Globus pallidus (tissue), 1 donor: ENCODE data around the gene GPR142.

Experiments
- DNase-seq: peaks from one replicate; pipeline ENCODE4 v3.0.0-alpha.2; 2015; ENCODE audit warnings: low spot score

Gene GPR142

DNA sequence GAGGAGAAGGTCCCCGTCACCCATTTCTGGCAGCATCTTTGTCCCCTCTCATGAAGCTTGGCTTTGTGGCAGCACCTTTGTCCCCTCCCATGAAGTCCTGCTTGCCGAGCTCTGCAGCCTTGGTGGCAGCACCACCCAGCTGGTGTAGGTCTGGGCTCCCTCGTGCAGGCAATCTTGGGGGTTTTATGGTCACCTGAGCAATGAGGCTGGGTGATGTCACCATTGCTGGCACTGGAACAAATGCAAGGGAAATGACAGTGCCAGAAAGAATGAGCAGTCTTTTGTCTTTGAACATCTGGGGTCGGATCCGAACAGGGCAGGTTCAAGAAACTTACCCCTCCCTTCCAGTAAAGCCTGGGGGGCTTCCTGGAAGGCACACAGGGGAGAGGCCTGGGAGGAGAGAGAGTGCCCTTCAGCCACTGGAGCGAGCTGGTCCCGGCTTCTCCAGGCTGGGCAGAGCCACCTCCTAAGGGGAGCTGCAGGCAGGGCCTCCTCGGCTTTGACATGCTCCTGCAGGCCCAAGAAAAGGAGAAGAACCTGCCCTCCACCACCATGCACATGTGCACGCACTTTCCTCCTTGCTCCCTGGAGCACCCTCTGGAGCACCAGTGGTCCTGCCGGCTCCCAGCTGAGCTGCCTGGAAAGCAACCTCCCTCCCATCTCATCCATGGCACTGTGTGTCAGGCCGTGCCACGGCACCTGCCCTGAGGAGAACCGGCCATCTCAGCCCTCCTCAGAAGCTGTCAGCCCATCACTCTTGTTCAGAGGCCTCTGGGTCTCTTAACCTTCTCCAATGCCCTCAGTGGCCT, 21.7 kb upstream of the GPR142 start:
- DNase-seq, result no peak

DNA sequence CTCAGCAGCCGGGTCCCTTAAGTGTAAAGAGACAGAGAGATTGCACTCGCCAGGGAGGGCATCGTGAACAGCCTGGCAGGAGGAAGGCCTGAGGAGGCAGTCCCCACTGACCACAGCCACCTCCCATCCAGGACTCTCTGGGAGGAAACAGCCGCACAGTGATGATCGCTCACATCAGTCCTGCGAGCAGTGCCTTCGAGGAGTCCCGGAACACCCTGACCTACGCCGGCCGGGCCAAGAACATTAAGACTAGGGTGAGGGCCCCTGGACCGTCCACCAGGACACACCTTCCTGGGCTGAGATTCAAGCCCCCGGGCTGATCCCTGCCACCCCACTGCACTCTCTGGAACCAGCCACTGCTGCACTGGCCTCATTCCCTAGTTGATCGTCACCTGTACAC, 19.7 kb upstream of the GPR142 start:
- no peak for DNase-seq

DNA sequence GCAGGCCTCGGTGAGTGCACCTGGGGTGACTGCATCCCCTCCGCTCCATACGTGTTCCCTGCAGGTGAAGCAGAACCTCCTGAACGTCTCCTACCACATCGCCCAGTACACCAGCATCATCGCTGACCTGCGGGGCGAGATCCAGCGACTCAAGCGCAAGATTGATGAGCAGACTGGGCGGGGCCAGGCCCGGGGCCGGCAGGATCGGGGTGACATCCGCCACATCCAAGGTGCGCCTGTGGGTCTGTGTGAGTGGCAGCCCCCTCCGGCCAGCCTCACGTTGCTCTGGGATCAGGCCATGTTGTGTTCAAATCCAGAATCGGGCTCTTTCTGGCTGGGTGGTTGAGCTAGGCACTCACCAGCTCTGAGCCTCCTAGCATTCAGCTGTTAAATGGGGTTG, 18.2 kb upstream of the GPR142 start:
- no peak for DNase-seq

DNA sequence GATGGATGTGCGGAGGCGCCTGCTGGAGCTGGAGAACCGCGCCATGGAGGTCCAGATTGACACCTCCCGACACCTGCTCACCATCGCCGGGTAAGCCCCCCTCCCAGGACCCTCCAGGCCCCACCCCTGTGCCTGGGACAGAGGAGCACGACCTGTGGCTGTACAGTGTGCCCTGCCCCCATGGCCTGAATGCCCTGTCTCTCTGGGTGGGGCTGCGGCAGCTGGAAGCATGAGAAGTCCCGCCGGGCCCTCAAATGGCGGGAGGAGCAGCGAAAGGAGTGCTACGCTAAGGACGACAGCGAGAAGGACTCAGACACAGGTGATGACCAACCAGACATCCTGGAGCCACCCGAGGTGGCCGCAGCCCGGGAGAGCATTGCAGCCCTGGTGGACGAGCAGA, 16.8 kb upstream of the GPR142 start:
- no peak for DNase-seq

DNA sequence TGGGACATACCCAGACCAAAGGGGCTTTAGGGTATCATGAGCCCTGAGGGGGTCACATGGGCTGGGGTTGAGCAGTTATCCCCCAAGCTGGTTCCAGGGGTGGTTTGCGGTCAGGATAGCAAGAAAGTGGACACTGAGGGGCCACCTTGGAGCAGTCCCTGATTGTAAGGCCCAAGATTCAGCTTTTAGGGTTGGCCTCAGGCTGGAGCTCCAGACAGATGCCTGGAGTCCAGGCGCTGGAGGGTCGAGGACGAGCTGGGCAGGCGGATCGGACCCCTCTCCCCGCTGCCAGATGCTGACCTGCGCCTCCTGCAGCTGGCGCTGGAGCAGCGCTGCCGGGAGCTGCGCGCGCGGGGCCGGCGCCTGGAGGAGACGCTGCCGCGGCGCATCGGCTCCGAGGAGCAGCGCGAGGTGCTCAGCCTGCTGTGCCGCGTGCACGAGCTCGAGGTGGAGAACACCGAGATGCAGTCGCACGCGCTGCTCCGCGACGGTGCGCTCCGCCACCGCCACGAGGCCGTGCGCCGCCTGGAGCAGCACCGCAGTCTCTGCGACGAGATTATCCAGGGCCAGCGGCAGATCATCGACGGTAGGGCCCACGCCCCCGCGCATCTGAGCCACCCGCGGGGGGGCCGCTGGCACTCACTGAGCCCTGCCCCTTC, 15.6 kb upstream of the GPR142 start:
- no peak for DNase-seq

DNA sequence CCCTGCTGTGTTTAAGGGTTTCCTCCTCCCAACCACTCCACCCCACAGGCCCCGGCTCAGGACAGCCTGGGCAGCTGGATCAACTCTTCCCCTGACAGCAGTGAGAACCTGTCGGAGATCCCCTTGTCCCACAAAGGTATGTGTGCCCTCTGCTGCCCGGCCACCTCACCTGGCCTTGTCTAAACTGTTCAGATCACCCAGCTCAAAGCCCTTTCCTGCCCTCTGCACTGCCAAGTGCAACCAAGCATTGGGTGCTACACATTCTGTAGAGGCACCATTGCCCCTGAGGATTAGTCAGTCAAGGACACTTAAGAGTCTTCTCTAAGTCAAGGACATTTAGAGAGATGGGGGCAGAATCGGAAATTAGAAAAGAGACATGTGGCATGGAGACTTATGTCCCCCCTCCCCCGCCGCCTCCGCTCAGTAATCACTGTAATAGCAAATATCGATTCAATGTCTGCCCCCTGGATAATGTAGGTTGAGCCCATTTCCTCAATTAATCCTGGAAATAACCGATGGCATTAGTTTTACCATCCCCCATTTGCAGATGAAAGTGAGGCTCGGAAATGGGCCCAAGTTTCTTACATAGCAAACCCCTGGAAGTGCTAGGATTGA, 13.8 kb upstream of the GPR142 start:
- DNase-seq, result no peak

DNA sequence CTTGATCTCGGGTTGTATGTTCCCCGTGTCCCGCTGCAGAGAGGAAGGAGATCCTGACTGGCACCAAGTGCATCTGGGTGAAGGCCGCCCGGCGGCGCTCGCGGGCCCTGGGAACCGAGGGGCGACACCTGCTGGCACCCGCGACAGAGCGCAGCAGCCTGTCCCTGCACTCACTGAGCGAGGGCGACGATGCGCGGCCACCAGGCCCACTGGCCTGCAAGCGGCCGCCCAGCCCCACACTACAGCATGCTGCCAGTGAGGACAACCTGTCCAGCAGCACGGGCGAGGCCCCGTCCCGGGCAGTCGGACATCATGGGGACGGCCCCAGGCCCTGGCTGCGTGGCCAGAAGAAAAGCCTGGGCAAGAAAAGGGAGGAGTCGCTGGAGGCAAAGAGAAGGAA, 13.2 kb upstream of the GPR142 start:
- no peak for DNase-seq

DNA sequence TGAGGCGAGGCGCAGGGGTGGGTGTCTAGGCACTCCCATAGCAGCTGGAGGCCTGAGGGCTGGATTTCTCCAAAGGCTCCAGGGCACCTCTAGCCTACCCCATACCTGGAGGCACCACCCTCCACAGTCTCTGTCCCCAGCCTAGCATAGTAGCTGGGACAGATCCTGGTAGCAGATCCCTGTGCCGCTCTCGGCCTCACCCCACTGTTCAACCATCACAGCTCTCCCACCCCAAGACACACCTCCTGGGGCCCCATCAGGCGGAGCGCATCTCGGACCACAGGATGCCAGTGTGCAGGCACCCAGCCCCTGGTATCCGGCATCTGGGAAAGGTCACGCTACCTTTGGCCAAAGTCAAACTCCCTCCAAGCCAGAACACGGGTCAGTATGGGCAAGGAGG, 12.7 kb upstream of the GPR142 start:
- no peak for DNase-seq

DNA sequence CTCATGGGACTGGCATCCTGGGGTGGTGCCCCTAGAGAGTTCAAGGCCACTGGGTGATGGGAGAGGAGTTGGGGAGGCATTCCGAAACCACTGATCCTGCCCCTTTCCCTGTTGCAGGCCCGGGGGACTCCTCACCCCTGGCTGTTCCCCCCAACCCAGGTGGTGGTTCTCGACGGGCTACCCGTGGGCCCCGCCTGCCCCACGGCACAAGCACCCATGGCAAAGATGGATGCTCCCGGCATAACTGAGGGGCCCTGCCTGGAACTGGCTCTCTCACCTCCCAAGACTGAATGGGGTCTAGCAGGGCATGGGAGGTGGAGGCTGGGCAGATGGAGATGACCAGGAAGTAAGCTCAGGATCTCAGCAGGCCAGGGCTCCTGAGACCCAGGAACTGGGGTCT, 12.2 kb upstream of the GPR142 start:
- no peak for DNase-seq

DNA sequence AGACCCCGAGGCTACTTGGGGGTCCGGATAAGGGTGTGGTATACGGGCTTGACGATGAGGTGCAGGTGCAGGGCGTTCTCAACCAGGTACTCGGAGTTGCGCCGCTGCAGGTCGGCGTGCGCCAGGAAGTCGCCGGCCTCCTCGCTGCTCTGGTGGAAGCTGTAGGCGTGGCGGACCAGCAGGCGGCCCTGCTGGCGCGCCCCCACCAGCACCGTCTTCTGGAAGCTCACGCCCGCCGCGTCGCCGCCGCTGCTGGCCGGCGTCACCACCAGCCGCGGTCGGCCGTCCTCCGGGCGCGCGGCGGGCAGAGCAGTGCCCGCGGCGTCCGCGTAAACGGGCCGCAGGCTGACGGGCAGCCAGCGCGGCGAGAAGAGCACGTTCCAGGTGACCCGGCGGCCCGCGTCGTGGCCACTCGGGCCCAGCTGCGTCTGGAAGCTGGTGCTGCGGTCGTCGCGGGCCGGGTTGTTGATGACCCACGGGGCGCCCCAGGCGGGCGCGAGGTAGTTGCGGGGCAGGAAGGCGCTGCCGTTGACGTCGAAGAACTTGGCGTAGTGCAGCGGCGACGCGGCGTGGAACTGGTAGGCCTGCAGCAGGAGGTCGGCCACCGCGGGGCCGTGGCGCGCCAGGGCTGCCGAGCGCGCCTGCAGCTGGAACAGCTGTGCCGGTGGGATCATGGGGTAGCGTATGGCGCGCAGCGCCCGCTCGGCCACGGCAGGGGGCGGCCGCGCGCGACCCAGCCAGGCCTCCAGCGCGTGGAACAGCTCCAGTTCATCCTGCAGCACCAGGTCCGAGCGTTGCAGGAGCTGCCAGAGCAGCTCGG, 10.4 kb upstream of the GPR142 start:
- DNase-seq, result no peak

DNA sequence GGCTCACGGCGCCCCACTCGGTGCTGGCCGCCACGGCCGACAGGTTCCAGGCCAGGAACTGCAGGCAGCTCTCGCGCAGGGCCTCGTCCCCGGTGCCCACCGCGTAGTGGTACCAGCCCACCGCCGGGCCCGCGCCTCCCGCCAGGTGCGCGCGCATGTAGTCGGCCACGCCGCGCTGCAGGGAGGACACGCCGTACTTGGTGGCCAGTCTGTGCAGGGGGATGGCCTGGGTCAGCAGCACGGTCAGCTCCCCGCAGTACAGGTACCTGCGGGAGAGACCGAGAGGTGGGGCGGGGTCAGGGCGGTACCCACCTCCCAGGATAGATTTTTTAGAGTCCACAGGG, 9.9 kb upstream of the GPR142 start:
- DNase-seq, result no peak

DNA sequence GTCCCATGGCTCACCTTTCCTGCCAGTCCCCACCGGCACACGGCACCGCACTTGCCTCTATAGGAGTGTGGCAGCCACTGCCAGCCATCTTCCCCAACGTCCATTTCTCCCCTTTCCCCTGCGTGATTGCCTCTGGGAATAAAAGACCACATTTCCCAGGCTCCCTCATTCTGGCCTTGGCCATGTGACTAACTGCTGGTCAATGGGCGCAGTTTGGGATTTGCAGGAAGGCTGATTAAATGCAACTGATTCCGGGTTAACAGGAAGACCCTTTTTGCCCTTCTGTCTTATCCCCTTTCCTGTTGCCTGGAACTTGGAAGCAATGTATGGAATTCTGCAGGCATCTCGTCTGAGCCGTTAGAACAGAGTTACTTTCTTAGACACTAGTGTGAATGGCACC, 8.6 kb upstream of the GPR142 start:
- DNase-seq, result no peak

DNA sequence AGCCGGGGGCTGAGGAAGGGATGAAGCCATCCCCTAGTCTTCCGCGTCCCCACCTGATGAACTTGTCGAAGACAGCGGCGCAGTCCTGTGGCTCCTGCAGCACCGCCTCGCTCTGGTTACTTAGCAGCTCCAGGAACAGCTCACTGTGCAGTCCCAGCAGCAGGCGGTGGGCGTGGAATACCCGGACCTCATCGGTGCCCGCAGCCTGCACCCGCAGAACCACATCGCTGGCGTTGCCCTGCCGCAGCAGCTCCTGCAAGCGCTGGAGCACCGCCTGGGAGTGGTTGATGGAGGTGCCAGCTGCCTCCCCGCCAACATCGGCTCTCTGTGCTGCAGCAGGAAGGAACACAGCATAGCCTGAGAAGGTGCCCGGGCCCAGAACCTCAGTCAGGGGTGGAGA, 7.4 kb upstream of the GPR142 start:
- DNase-seq, result no peak

DNA sequence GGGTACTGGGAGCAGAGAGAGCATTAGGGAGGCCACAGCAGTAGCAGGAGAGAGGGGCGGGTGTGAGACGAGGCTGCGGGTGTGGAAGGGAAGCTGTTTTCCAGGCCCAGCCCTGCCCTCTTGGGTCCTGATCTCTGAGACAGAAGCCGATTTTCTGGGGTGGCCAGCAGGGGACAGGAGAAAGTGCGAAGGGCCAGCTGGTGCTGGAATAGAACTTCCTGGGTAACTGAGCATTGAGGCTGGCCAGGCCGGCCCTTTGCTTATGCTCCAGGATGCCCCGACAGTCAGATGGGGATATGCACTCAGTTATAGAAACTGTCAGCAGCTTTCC, 6.4 kb upstream of the GPR142 start:
- DNase-seq, result no peak

DNA sequence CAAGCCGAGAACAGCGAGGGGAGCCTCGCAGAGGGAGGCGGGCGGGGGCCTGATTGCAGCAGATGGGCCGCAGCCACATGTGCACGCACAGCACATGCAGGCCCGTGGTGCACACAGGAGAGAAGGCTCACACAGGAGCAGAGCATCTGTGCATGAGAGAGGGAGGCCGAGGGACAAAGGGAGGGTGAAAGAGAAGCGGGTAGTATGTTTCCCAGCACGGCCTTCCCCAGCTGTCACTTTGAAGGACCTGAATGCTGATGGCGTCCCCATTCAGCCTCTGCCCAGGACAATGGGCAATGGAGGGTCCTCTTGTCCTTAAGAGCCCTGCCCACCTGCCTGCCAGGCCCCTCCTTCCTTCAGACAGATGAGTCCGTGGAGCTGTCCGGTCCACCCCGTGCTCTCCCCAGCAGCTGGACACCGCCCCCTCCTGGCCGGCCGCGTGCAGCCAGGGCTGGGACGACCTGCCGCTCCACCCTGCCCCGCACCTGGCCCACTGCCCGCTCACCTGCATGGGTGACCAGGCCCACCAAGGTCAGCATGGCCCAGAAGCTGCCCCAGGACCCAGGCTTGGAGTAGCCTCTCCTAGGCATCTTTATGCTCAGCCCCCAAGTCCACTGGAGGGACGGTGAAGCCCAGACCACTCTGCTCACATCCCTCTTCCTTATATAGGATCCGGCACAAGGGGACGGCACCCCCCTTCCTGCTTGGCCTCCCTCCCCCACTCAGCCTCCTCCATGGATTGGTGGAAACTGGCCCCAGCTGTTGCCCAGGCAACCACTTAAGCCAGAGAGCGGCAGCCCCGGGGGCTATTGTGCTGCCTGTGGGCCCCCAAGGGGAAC, 5.9 kb upstream of the GPR142 start, which contains the start of gene BTBD17:
Gene BTBD17 (minus strand): TSS at position 639 of the 839 bp plus-strand sequence. CDS start 49 bp downstream, at position 590.
- DNase-seq, result peak; percentile 78

DNA sequence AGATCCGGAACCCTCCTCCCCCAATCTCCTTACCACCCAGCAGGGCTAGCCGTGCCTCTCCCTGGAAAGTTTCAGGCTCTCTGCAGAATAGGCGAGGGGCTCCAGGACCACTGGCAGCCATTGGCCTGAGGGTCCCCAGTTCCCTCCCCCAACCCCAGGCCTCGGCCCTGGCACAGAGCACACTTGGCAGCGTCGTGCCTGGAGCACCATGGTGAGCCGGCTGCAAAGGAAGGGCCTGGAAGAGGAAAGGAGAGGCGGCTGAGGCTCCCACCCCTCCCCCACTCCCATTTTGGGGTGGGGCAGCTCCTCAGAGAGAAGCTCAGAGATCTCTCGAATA, 5.3 kb upstream of the GPR142 start:
- no peak for DNase-seq

DNA sequence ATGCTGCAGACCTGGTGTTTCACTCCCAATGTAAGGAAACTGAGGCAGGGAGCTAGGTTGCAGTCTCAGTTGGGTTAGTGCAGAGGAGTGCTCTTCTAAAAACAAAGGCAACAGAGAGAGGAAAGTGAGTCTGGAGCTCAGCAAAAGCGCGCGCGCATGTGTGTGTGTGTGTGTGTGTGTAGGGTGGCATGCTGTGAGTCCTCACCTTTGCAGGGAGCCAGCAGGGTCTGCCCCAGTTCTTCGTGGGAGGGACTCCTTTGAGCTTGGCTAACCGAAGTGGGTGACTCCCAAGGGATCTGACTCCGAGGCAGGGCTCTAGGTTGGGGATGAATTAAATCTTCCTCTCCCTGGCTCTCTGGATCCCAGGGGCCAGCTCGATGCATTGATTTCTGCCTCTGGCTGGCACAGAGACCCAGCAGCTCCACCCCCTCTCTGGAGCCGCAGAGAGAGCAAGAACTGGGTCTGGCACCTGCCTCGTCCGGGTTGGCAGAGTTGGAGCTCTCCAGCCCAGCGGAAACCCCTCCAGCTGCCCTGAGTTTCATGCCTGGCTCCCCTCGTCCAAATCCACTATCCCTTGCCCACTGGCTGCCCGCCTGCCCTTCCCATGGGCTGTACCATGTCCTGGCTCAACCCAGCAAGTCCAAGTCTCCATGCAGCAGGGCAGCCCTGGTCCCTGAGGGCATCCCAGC, 4.4 kb upstream of the GPR142 start:
- DNase-seq, result peak; percentile 58

DNA sequence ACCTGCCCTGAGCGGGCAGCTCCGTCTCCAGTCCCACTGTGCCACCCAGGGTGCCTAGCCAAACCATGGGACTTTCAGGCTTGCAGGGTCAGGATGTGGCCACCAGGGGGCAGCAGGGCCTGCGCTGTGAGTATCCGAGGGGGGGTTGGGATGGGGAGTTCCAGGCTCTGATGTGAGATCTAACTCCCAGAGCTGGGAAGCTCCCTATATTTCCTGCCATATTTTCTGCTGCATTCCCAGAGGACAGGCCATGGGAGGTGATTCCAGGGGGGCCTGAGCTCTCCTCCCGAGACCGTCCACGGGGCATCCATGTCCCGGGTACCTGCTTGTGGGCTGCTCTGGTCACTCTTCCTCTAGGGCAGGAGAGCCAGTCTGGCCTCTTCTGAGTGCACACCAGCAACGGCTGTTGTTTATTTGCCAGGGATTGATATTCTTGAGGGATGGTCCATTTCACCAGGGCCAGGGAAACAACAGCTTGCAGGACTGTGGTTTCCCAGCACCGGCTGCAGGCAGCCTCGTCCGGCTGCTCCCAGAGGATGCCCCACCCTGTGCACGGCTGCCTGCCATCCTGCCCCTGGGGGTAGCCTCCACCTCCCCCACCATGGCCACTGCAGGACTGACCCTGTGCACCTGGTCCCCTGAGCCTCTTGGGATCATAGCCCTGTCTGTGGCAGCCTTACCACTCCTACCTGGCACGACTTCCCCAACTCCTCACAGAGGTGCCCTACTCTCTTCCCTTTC, 1.2 kb downstream of the GPR142 start:
- DNase-seq, result peak; percentile 81

DNA sequence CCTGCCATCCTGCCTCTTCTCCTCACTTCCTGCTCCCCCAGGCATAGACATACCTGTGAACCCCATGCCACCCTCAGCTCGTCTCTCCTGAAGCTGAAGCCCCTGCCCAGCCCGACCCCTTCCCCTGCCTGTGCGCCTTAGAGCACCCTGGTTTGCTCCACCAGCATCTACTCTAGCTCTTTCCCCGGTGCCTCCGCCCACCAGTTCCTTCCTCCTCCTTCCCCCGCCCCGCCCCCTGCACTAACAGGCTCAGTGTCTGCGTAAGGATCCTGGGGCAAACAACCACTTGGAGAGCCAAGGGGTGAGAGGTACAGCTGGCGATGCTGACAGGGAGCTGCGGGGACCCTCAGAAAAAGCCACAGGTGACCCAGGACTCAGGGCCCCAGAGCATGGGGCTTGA, 1.9 kb downstream of the GPR142 start:
- no peak for DNase-seq

DNA sequence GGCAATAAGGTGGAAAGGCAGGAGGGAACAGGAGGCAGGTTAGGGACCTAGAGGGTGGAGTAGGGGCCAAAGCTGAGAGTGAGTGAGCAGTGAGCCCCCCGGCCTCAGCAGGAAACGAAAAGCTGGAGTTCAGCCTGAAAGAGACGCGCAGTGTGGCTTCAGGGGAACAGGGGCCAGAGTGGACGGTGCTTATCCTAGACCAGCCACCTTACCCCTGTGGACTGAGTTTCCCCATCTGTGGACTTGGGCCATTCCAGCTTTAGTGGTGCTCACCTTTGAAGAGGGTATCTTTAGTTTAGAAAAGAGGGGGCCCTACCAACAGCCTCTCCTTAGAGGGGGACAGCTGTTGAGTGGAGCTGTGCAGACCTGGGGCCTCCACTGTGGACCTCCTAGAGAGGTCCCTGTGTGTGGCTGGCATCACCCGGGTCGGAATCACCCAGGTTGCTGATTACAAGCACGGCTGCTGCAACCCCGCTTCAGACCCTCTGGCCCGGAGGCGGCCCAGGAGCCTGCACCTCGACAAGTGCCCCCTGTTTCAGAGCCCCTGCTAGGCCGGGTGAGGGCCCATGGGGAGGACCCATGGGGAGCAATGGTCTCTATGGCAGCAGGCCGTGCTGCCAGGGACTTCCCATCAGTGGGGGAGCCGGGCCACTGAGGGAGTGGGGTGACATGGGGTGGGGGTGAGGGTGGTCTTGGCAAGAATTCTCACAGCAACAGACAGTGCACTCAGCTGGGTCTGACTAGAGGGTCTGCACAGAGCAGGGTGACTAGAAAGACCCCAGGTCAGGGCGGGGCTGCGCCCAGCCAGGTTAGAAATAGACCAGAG, 2.6 kb downstream of the GPR142 start:
- no peak for DNase-seq
